Measurements from ENCODE around the gene SEC14L1.

Gene SEC14L1

GRCh38 chr17:77258638-77259037 lies 117.9 kb downstream of the SEC14L1 start:
- Histone ChIP-seq H3K36me3 (ENCODE audit: control insufficient read depth in 2 of 2, insufficient read depth in 1 of 2, low read length in 2 of 2) (no peaks in the 10 kb centered on the region), H3K9me3 (ENCODE audit: control insufficient read depth, insufficient read depth, low read depth, low read length) (no peaks in the 10 kb centered on the region), H3K4me3 (ENCODE audit: low read depth, low read length) (no peak overlapping the region), H3K4me1 (ENCODE audit: control insufficient read depth, insufficient read depth, low read length) (peaks cover 3% of the 10 kb centered on the region; the same call in 1 of the 2 replicates), H3K27ac (ENCODE audit: extremely low read depth, low read depth, low read length) (no peak overlapping the region)
- ChIA-PET POLR2A (no interaction called here), CTCF (interaction anchor here (0.7 kb wide), 2 partner anchors 14 to 87 kb away, joined by 3 to 4 read pairs; no protein-coding TSS in a partner anchor)
- TF ChIP-seq ZNF510 (tag by site-specific recombination; IDR thresholded peaks at IDR 0.05; ENCODE audit: insufficient replicate concordance) (no peak), ZNF148 (tag by site-specific recombination; IDR thresholded peaks at IDR 0.05; ENCODE audit: borderline replicate concordance) (no peak), ZNF514 (tag by site-specific recombination; IDR thresholded peaks at IDR 0.05) (no peak), YY1 (tag by site-specific recombination; IDR thresholded peaks at IDR 0.05) (no peak), ZNF121 (tag by site-specific recombination; IDR thresholded peaks at IDR 0.05) (no peak), ZNF140 (tag by site-specific recombination; IDR thresholded peaks at IDR 0.05) (no peak), HOXC10 (CRISPR knock-in tag; IDR thresholded peaks at IDR 0.05) (no peak), ZNF2 (tag by site-specific recombination; IDR thresholded peaks at IDR 0.05) (no peak), ZNF645 (tag by site-specific recombination; IDR thresholded peaks at IDR 0.05) (no peak), ZNF366 (tag by site-specific recombination; conservative IDR thresholded peaks at IDR 0.05) (no peak), GLI2 (tag by site-specific recombination; IDR thresholded peaks at IDR 0.05; ENCODE audit: borderline replicate concordance, low read depth) (no peak), ZFHX2 (tag by site-specific recombination; conservative IDR thresholded peaks at IDR 0.05) (no peak), ZBTB8A (tag by site-specific recombination; IDR thresholded peaks at IDR 0.05) (no peak), ZNF776 (tag by site-specific recombination; IDR thresholded peaks at IDR 0.05; ENCODE audit: borderline replicate concordance) (no peak), ZNF146 (tag by site-specific recombination; IDR thresholded peaks at IDR 0.05) (no peak), ZNF280C (tag by site-specific recombination; IDR thresholded peaks at IDR 0.05) (no peak)

- peak; percentile 49 for TF ChIP-seq ZIC2 (tag by site-specific recombination; IDR thresholded peaks at IDR 0.05)
- no peak for TF ChIP-seq ZNF423 (tag by site-specific recombination; IDR thresholded peaks at IDR 0.05)
- CTCF ChIA-PET, result interaction anchor here (1.2 kb wide), 1 partner anchor 67 kb away, joined by 3 read pairs; no protein-coding TSS in a partner anchor
- Histone ChIP-seq H3K27ac (ENCODE audit: extremely low read depth, low read depth, low read length) (no peak overlapping the region), H3K9me3 (ENCODE audit: control insufficient read depth, insufficient read depth, low read depth, low read length) (no peaks in the 10 kb centered on the region), H3K4me3 (ENCODE audit: low read depth, low read length) (no peak overlapping the region), H3K36me3 (ENCODE audit: control insufficient read depth in 2 of 2, insufficient read depth in 1 of 2, low read length in 2 of 2) (no peaks in the 10 kb centered on the region), H3K4me1 (ENCODE audit: control insufficient read depth, insufficient read depth, low read length) (no peaks in the 10 kb centered on the region)
- POLR2A ChIA-PET, result no interaction called here
Observed at GRCh38 chr17:77264617-77265230, 124.0 kb downstream of the SEC14L1 start.
